ENCODE measurements around the gene MAPK4. TPM values are rescaled to one million over a fixed set of nuclear protein-coding genes. Genes with fewer than 3 reads are reported as not detected.

MAPK4 gene
- total RNA-seq, 1 donor from 2014 or later = not detected

DNA sequence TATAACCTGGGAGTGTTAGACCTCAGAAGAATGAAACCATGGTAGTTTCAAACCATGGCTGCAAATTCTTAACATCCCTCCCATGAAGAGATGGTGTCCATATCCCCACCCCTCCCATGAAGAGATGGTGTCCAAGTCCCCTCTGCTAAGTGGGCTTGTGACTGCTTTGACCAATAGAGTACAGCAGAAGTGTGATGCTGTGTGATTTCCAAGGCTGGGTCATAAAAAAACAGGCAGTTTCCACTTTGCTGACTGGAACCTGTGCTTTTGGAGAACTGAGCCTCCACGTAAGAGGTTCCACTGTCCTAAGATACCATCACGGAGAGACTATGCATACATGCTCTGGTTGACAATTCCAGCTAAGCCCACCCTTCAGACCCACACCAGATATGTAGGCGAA, 194.4 kb downstream of the MAPK4 start:
- TF ChIP-seq, protein P1, sequence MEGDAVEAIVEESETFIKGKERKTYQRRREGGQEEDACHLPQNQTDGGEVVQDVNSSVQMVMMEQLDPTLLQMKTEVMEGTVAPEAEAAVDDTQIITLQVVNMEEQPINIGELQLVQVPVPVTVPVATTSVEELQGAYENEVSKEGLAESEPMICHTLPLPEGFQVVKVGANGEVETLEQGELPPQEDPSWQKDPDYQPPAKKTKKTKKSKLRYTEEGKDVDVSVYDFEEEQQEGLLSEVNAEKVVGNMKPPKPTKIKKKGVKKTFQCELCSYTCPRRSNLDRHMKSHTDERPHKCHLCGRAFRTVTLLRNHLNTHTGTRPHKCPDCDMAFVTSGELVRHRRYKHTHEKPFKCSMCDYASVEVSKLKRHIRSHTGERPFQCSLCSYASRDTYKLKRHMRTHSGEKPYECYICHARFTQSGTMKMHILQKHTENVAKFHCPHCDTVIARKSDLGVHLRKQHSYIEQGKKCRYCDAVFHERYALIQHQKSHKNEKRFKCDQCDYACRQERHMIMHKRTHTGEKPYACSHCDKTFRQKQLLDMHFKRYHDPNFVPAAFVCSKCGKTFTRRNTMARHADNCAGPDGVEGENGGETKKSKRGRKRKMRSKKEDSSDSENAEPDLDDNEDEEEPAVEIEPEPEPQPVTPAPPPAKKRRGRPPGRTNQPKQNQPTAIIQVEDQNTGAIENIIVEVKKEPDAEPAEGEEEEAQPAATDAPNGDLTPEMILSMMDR (IDR thresholded peaks at IDR 0.05) = no peak
- ATAC-seq (ENCODE audit: low read depth) = no peak
- no peaks in the 10 kb centered on the region for H3K4me1 Mint-ChIP-seq
- POLR2A ChIA-PET = no interaction called here
- peaks cover 41% of the 10 kb centered on the region for H3K27me3 Mint-ChIP-seq
- no peaks in the 10 kb centered on the region for H3K36me3 Mint-ChIP-seq (ENCODE audit: low read depth)
- CTCF ChIA-PET = no interaction called here
- H3K4me3 Mint-ChIP-seq = no peak overlapping the region
- H3K9me3 Mint-ChIP-seq = peaks cover 4% of the 10 kb centered on the region
- no peak for DNase-seq
- H3K27ac Mint-ChIP-seq = no peak overlapping the region
- intact Hi-C loops (cut with micrococcal nuclease) = no loop called here

DNA sequence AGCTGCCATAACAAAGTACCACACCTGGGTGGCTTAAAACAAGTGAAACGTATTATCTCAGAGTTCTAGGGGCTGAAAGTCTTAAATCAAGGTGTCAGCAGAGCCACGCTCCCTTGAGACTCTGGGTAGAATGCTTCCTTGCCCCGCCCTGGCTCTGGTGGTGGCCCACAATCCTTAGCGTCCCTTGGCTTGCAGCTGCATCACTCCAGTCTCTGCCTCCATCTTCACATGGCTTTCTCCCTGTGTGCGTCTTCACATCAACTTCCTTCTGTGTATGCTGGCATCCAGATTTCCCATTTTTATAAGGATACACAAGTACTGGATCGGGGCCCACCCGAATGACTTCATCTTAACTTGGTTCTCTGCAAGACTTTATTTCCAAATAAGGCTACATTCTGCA, 197.5 kb downstream of the MAPK4 start:
- H3K9me3 Mint-ChIP-seq = peaks cover 4% of the 10 kb centered on the region
- no peak overlapping the region for H3K27ac Mint-ChIP-seq
- no peaks in the 10 kb centered on the region for H3K36me3 Mint-ChIP-seq (ENCODE audit: low read depth)
- DNase-seq (no peak), ATAC-seq (ENCODE audit: low read depth) (no peak)
- ChIA-PET POLR2A (no interaction called here), CTCF (no interaction called here)
- peaks cover 27% of the 10 kb centered on the region for H3K27me3 Mint-ChIP-seq
- H3K4me3 Mint-ChIP-seq = no peak overlapping the region
- intact Hi-C loops (cut with micrococcal nuclease) = no loop called here
- TF ChIP-seq, protein P1 (IDR thresholded peaks at IDR 0.05) = no peak
- no peaks in the 10 kb centered on the region for H3K4me1 Mint-ChIP-seq

DNA sequence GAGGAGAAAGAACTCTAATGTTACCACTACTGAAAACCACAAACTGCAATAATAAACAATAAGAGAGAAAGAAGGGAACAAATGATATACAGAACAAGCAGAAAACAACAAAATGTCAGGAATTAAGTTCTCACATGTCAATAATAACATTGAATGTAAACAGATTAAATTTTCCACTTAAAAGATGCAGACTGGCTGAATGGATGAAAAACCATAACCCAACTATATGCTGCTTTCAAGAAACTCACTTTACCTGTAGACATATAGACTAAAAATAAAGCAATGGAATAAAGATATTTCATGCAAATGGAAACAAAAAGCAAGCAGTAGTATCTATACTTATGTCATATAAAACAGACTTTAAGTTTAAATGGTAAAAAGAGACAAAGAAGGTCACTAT, 209.6 kb downstream of the MAPK4 start:
- Mint-ChIP-seq H3K36me3 (ENCODE audit: low read depth) (peaks cover 7% of the 10 kb centered on the region), H3K27me3 (peaks cover 8% of the 10 kb centered on the region), H3K4me1 (no peaks in the 10 kb centered on the region), H3K27ac (no peak overlapping the region), H3K4me3 (no peak overlapping the region), H3K9me3 (peaks cover 49% of the 10 kb centered on the region)
- no peak for DNase-seq
- ChIA-PET POLR2A (no interaction called here), CTCF (no interaction called here)
- TF ChIP-seq, protein P1 (IDR thresholded peaks at IDR 0.05) = no peak
- no peak for ATAC-seq (ENCODE audit: low read depth)
- intact Hi-C loops (cut with micrococcal nuclease) = no loop called here

DNA sequence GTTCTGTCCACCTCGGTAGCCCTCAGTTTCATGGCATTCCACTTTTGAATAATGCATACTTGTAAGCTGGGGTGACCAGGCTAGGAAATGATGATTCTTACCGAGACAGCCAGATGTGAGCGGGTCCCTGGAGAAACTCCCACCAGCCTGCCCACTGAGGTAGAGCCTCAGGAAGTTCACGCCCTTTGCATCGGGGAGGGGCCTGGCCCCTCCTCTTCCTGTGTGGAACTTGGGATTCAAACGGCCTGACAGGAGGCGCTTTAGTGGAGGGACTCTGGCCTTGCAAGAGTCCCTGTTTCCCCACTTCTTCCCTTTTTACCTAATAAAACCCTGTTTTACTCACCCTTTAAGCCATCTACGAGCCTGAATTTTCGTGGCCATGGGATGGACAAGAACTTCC, 215.3 kb downstream of the MAPK4 start:
- TF ChIP-seq, protein P1 (IDR thresholded peaks at IDR 0.05) = no peak
- Mint-ChIP-seq H3K36me3 (ENCODE audit: low read depth) (no peaks in the 10 kb centered on the region), H3K9me3 (peaks cover 15% of the 10 kb centered on the region), H3K27me3 (peaks cover 11% of the 10 kb centered on the region), H3K4me1 (no peaks in the 10 kb centered on the region), H3K4me3 (no peak overlapping the region), H3K27ac (no peak overlapping the region)
- no peak for DNase-seq
- CTCF ChIA-PET = no interaction called here
- ATAC-seq (ENCODE audit: low read depth) = no peak
- intact Hi-C loops (cut with micrococcal nuclease) = no loop called here
- POLR2A ChIA-PET = no interaction called here

DNA sequence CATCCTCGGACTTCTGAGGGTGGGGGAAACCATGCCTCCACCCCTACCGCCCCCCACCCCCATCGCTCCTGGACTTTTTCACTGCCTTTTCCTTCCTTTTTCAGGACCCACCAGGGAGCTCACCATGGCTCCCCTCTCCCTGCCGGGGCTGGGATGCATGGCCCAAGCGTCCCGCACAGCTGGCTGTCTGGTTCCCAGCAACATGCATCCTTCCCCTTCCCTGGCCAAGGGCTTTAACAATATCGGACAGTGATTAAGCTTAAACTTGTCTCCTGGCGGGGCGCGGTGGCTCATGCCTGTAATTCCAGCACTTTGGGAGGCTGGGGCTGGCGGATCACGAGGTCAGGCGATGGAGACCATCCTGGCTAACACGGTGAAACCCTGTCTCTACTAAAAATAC, 215.8 kb downstream of the MAPK4 start:
- ChIA-PET CTCF (no interaction called here), POLR2A (no interaction called here)
- no peak overlapping the region for H3K4me3 Mint-ChIP-seq
- no peaks in the 10 kb centered on the region for H3K4me1 Mint-ChIP-seq
- no peak overlapping the region for H3K27ac Mint-ChIP-seq
- ATAC-seq (ENCODE audit: low read depth) (no peak), DNase-seq (no peak)
- TF ChIP-seq, protein P1 (IDR thresholded peaks at IDR 0.05) = no peak
- intact Hi-C loops (cut with micrococcal nuclease) = no loop called here
- H3K36me3 Mint-ChIP-seq (ENCODE audit: low read depth) = no peaks in the 10 kb centered on the region
- peaks cover 13% of the 10 kb centered on the region for H3K27me3 Mint-ChIP-seq
- peaks cover 11% of the 10 kb centered on the region for H3K9me3 Mint-ChIP-seq
